Activated CD8-positive, alpha-beta T cell treated with anti-CD3 and anti-CD28 coated beads for 36 hours (primary cell): Measurements from ENCODE around the gene LRRC7. TPM values are rescaled to one million over a fixed set of nuclear protein-coding genes. Genes with fewer than 3 reads are reported as not detected.

ENCODE experiments used
- ATAC-seq: fragments of 200-7000 bp; cut with Tn5 transposase; one replicate; pipeline ENCODE4 v1.10.0; 2021; ENCODE audit warnings: mild to moderate bottlenecking, moderate library complexity
- CTCF ChIA-PET: fragments of 350-600 bp; sonication (Branson Sonifier 250); formaldehyde crosslinking; loops from one replicate; lab custom pipeline; 2021; ENCODE audit warnings: antibody characterized with exemption; lab: Charles Lee
- POLR2A ChIA-PET: fragments of 350-600 bp; sonication (Branson Sonifier 250); formaldehyde crosslinking; loops from one replicate; lab custom pipeline; 2021; ENCODE audit warnings: antibody characterized with exemption; lab: Charles Lee
- DNase-seq: peaks from one replicate; pipeline ENCODE4 v3.0.0-alpha.2; 2020
- H3K27ac Mint-ChIP-seq: one replicate; pipeline ENCODE4 v1.8.0; 2021; ENCODE audit warnings: mild to moderate bottlenecking, mixed read lengths
- H3K27me3 Mint-ChIP-seq: one replicate; pipeline ENCODE4 v1.8.0; 2021; ENCODE audit warnings: mixed read lengths
- H3K36me3 Mint-ChIP-seq: one replicate; pipeline ENCODE4 v1.8.0; 2021; ENCODE audit warnings: low read depth, mixed read lengths
- H3K4me1 Mint-ChIP-seq: one replicate; pipeline ENCODE4 v1.8.0; 2021; ENCODE audit warnings: low read depth, mixed read lengths
- H3K4me3 Mint-ChIP-seq: one replicate; pipeline ENCODE4 v1.8.0; 2021; ENCODE audit warnings: mild to moderate bottlenecking, moderate library complexity, mixed read lengths
- H3K9me3 Mint-ChIP-seq: one replicate; pipeline ENCODE4 v1.8.0; 2021; ENCODE audit warnings: mixed read lengths
- intact Hi-C: fragments of 100-400 bp; cut with micrococcal nuclease; formaldehyde crosslinking; loops from one replicate; pipeline ENCODE4 v1.10.0; 2022
- total RNA-seq, 2 experiments: library from RNA; stranded (reverse); gene quantifications; one replicate each; pipeline ENCODE4 v1.2.3, GENCODE V29; 2021
- TF ChIP-seq, protein P1 (sequence below): fragments of 200-600 bp; IDR thresholded peaks from one replicate; pipeline ENCODE4 v1.8.0; 2022; ENCODE audit warnings: antibody characterized with exemption, mild to moderate bottlenecking

LRRC7 gene
- total RNA-seq, 2 experiments from 2014 or later: 0.27 to 0.29 TPM

DNA sequence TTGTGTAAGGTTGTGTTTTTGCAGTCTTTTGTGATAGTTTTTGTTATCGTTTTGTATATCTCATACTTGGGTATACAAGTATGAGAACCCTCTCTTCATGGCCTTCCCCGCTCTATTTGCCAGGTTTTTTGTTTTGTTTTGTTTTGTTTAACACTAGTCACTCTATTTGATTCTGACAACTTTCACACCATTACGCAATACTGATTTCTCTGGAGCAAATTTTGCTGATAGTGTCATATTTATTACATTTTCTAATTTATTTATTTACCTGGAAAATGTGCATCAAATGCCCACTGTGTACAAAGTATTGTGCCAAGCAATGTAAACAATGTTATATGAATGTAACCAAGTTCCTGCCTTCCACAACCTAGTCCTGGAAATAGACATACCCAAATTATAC lies 547.6 kb downstream of the LRRC7 start:
- POLR2A ChIA-PET: no interaction called here
- ATAC-seq (no peak), DNase-seq (no peak)
- Mint-ChIP-seq H3K4me1 (no peaks in the 10 kb centered on the region), H3K36me3 (no peaks in the 10 kb centered on the region), H3K27ac (no peak overlapping the region), H3K4me3 (no peak overlapping the region), H3K27me3 (peaks cover 6% of the 10 kb centered on the region), H3K9me3 (no peaks in the 10 kb centered on the region)
- CTCF ChIA-PET: no interaction called here
- TF ChIP-seq, protein P1, sequence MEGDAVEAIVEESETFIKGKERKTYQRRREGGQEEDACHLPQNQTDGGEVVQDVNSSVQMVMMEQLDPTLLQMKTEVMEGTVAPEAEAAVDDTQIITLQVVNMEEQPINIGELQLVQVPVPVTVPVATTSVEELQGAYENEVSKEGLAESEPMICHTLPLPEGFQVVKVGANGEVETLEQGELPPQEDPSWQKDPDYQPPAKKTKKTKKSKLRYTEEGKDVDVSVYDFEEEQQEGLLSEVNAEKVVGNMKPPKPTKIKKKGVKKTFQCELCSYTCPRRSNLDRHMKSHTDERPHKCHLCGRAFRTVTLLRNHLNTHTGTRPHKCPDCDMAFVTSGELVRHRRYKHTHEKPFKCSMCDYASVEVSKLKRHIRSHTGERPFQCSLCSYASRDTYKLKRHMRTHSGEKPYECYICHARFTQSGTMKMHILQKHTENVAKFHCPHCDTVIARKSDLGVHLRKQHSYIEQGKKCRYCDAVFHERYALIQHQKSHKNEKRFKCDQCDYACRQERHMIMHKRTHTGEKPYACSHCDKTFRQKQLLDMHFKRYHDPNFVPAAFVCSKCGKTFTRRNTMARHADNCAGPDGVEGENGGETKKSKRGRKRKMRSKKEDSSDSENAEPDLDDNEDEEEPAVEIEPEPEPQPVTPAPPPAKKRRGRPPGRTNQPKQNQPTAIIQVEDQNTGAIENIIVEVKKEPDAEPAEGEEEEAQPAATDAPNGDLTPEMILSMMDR: no peak
- intact Hi-C loops: no loop called here

DNA sequence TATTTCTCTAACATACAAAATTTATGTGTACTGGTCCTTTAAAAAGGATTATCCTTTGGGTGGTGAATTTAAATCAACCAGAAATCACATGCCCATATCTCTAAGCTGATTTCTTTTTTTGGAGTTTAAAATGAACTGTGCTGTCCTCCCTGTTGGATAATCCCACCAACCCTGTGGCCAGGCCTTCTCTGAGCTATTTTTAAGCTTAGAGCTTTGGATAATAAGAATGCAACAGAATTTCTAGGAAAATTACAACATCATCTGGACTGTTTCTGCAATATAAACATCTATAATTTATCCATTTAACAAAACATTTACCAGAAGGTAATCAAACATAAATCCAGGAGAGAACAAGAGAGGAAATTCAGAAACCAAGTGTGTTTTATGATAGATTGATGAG lies 549.3 kb downstream of the LRRC7 start:
- ChIA-PET CTCF (no interaction called here), POLR2A (no interaction called here)
- no peaks in the 10 kb centered on the region for H3K9me3 Mint-ChIP-seq
- H3K4me3 Mint-ChIP-seq: no peak overlapping the region
- no peak overlapping the region for H3K27ac Mint-ChIP-seq
- no peak for ATAC-seq
- no peak for DNase-seq
- TF ChIP-seq, protein P1: no peak
- intact Hi-C loops: no loop called here
- no peaks in the 10 kb centered on the region for H3K36me3 Mint-ChIP-seq
- no peaks in the 10 kb centered on the region for H3K4me1 Mint-ChIP-seq
- peaks cover 8% of the 10 kb centered on the region for H3K27me3 Mint-ChIP-seq

DNA sequence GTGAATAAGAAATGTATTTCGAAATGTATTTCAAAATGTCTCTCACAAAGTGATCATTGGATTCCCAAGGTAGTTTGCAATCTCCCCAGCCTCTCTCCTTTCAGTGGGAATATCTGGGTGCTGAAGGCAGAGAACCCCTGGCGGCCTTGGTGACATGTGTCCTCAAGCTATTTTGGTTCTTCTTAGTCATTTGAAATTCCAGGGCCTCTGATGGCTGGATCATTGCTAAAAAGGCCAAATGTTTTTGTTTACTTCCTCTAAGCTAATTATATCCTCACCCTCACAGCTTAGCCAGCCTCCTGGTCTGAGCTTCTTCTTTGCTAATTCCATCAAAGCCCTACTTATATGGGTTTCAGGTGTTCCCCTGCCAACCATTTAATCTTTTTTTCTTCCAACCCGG lies 566.4 kb downstream of the LRRC7 start:
- intact Hi-C loops: no loop called here
- DNase-seq: no peak
- POLR2A ChIA-PET: no interaction called here
- Mint-ChIP-seq H3K36me3 (no peaks in the 10 kb centered on the region), H3K4me1 (no peaks in the 10 kb centered on the region), H3K9me3 (no peaks in the 10 kb centered on the region), H3K4me3 (no peak overlapping the region), H3K27ac (no peak overlapping the region), H3K27me3 (peaks cover 9% of the 10 kb centered on the region)
- TF ChIP-seq, protein P1: no peak
- CTCF ChIA-PET: interaction anchor here (0.8 to 2.4 kb wide), 5 partner anchors 9 to 382 kb away, joined by 3 to 23 read pairs (median 4); no protein-coding TSS in a partner anchor
- ATAC-seq: no peak

DNA sequence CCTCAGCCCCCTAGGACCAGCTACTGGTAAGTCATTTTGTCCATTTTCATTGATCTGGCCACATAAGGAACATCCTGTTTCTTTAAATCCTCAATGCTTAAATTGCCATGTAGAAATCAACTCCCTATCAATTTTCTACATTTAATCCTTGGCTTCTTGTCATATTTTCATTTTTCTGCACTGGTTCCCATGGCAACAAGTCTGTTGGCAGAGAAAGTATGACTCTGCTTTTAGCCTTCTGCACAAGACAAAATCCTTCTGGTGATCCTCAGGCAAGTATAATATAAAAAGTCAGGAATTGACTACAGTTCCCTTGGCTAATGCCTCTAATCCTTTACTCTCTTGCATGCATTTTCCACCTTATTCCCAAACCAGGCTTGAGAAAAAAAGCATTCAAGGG lies 572.6 kb downstream of the LRRC7 start:
- ChIA-PET CTCF (interaction anchor here (1.3 to 1.6 kb wide), 2 partner anchors 9 to 10 kb away, joined by 4 read pairs; no protein-coding TSS in a partner anchor), POLR2A (no interaction called here)
- intact Hi-C loops: no loop called here
- Mint-ChIP-seq H3K27ac (no peak overlapping the region), H3K27me3 (peaks cover 1% of the 10 kb centered on the region), H3K4me3 (no peak overlapping the region), H3K4me1 (no peaks in the 10 kb centered on the region), H3K36me3 (no peaks in the 10 kb centered on the region), H3K9me3 (no peaks in the 10 kb centered on the region)
- no peak for ATAC-seq
- TF ChIP-seq, protein P1: no peak
- no peak for DNase-seq

DNA sequence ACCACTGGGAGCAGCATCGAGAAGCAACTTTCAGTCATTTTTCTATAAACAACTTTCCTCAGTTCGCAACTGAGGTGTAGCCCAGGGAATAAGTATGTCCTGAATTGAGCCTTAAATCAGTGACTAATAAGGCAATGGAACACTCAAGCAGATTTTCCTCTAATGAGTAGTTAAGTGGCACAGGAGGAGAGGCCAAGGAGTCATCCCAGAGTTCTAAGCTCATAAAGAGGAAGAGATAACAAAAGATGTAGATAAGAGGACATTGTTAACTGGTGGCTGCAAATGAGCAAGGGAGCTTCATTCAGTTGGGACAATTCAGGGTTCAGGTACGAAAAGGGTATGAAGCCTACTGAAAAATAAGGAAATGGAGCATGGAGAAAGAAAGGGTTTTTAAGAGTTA lies 573.2 kb downstream of the LRRC7 start:
- H3K4me1 Mint-ChIP-seq: no peaks in the 10 kb centered on the region
- intact Hi-C loops: no loop called here
- ChIA-PET CTCF (interaction anchor here (1.6 to 3.8 kb wide), 2 partner anchors 8 to 11 kb away, joined by 4 to 23 read pairs; no protein-coding TSS in a partner anchor), POLR2A (no interaction called here)
- H3K36me3 Mint-ChIP-seq: no peaks in the 10 kb centered on the region
- TF ChIP-seq, protein P1: no peak
- no peak overlapping the region for H3K4me3 Mint-ChIP-seq
- H3K27ac Mint-ChIP-seq: no peak overlapping the region
- H3K9me3 Mint-ChIP-seq: no peaks in the 10 kb centered on the region
- ATAC-seq: no peak
- no peak for DNase-seq
- no peaks in the 10 kb centered on the region for H3K27me3 Mint-ChIP-seq
